HG02840 (cell line): ENCODE data around the gene GPRASP2.

Experiments
- ATAC-seq: cut with Tn5 transposase; IDR thresholded peaks from one replicate; pipeline ENCODE4 v1.9.1; 2021; ENCODE audit warnings: mild to moderate bottlenecking, moderate library complexity, moderate number of reproducible peaks; ENCODE audit not compliant: unreplicated experiment, low FRiP score

Gene GPRASP2

DNA sequence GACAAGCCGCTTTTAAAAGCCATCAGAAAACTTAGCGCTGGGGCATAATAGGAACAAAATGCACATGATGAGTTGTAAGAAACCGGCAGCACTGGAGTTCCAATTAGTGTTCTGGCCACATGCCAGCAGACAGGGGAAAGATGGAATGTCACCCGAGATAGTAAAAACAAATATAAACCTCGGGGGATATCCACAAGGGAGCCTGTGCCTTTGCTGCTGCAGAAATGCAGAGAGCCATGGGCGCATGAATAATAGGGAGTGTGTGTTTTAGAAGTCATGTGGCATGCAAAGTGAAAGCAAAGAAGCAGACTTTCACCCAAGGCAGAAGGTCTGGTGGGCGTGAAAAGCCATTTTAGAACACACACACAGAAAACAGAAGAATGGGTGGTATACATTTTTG is 27.4 kb downstream of the GPRASP2 start:
- ATAC-seq = no peak

DNA sequence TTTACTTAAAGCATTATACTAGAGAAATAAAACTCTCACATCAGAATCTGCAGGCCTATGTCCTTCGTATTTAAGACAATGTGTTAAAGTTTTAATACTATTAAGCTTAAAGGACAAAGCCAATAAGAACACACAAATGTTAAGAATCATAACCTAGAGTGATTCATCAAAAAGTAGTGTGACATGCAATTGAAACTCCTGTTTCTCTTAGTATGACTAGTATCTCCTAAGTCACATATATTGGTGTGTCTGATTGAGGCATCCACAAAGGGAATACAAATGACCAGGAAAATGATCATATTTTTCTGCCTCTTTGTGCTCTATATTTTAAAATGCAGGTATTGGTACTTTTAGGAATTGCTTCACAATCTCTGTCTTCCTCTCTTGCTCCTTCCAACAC is 32.1 kb downstream of the GPRASP2 start:
- ATAC-seq = no peak

DNA sequence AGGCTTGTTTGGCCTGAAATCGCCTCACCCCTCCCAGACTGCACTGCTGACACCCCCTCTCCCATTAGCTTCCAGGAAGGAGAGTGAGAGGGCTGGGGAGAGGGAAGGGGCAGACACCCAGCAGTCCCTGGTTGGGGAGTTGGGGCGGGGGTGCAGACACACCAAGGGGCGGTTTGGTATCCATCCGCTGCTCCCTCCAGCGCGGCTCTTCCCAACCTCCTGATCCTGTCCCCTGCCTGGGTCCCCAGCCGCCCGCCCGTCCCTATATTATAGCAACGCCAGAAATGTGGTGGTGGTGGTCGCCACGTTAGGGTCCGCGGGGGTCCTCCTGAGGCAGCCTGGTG is 33.2 kb downstream of the GPRASP2 start:
- ATAC-seq = no peak

DNA sequence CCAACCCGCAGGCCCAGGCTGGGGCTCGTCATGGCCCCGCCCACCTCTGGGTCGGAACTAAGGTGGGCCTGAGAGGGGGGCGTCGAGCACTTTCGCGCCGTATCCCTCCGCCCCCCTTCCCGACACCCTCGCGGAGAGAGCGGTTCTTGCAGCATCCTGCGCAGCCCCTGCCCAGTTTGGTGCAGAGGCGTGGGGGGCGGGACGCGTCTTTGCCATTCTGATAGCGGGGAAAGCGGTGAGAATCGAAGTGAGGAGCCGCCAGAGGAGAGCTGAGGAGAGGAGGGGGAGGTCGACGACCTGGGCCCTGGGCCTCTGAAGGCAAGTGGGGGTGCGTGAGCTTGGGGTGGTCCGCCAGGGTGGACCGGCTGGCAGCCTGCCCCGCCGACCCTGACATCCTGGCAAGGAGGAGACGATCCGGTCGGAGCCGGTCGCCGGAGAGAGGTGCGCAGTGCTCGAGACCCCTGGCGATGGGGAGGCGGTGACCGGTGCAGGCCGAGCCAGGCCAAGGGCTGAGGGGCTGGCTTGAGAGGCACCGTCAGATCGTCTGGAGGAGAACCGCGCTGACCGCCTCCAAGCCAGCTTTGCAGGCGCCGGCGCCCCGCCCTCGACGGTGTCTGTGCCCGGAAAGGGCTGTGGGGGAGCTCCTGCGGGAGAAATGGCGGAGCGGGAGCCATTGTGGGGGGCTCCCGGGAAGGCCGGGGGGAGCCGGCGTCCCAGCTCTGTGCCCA is 33.8 kb downstream of the GPRASP2 start:
- no peak for ATAC-seq

DNA sequence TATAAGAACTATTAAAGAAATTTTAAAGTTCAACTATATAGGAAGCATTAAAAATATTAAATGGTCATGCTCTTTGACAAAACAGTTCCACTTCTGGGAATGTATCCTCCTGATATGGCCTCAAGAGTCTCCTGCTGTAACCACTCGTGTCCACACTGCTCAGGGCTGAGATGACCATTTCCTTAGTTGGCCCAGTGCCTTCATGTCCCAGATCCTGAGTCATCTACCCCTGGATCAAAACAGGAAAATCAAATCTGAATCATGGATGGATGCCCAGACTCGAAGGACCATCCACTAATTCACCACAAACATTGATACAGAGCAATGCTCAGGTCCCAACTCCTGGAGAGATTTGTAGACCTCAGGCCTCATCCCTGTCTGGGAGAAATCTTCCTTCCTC is 53.0 kb downstream of the GPRASP2 start:
- no peak for ATAC-seq

DNA sequence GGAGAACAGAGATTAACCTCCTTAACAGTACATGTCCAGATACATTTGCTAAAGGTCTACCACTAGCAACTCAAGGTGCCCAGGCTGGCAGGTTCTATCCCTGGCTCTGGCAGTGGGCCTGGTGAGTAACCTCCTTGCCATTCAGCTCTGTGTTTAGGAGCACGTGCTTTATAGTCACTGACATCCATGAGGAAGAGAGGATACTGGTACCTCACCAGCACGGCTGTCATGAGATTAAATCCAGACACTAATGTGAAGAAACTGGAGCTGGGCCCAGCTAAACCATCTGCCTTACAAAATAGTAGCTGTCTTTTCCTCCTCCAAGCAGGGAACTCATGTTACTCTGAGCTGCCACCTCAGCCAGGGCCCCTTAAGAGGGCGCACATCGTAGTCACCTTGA is 53.6 kb downstream of the GPRASP2 start:
- ATAC-seq = no peak

DNA sequence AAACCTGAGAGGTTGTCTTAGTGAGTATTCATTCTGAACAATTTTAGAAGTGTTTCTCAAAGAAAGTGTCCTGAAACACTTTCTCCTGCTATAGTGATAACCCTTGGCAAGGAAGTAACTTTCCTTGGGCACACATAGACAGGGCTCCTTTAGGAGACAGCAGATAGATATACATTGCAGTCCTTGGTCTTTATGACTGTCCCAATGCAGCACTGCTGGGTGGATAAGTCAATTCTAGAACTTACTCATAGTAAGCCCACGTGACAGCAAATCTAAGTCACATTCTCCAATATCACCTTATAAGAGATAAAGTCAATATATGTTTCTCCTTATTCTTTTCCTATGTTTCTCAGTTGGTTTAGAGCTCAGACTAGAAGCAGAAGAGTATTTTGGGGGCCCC is 55.0 kb downstream of the GPRASP2 start:
- ATAC-seq = no peak
